Activated CD4-positive, alpha-beta T cell treated with anti-CD3 and anti-CD28 coated beads, Interleukin-2, amount 50 U/mL, for 48 hours (primary cell): ENCODE data around the gene L3MBTL1.
"Not testable (repeated sequence)": the region's sequence is repeated elsewhere in the genome, so short reads cannot be mapped to it uniquely, and the experiment has no call there.

Experiments used
- DNase-seq, 2 experiments: peaks; one replicate each; pipeline ENCODE4 v3.0.0-alpha.2; 2020

Gene L3MBTL1

DNA sequence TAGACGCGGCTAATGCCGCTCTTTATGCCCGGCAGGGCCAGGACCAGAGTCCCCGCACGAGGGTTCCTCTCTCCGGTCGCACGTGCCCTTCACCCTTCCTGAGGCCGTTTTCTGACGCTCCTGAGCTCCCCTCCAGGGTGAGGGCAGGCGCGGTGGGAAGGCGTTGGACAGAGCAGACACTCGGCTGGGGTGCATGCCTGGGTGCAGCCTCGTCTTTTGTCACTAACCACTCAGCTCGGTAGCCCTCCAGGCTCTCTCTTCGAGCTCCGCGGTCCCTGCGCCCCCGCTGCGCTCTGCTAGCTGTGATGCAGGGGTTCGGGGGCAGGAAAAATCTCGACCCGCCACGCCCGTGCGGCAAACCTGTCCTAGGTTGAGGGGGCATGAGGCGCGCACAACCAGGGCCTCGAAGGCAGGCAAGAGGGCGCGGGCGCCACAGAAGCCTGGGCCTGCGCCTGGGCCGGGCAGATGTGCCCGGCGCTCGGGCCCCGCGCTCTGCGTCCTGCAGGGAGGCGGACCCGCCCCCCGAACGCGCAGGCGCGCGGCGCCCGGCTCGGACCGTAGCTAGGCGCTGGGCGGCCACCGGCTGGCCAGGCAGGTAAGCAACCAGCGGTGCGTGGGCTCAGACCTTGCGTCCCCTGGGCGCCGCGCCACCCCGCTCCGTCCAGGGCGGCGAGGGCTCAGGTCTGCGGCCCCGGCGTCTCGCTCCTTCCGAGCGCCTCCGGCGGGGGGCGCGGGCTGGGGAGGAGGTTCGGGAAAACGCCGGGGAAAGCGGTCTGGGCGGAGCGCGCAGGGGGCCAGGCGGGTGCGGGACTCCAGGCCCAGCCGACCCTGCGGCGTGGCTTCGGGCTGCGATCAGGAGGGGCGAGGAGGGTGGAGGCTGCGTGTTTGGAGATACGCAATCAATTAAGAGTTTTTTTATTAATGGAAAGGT lies at the start of gene L3MBTL1:
L3MBTL1 (plus strand) TSS at position 548 of the 931 bp plus-strand sequence. CDS start 5,807 bp downstream, outside the sequence.
- DNase-seq = peak; percentile 22 to 34

DNA sequence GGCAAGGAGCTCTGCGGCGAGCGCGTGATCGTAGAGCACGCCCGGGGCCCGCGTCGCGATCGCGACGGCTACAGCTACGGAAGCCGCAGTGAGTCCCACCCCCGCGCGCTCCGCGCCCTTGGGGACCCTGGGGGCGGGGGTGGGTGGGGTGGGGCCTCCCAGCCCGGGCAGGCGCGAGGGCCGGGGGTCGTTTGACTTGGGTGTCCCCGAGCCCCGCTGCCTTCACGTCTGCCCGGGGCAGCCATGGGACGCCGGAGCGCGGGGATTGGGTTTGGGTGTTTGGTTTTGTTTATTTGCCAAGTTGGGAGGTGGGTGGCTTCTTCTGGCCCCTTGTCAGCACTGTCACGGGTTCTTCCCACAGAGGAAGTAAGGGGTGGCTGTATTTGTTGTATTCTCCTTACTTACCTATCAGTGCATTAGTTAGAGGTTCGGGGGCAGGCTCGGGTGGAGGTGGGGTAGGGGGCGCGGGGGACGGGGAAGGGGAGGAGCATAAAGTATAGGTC lies 49.0 kb upstream of the L3MBTL1 start:
- DNase-seq = no peak

DNA sequence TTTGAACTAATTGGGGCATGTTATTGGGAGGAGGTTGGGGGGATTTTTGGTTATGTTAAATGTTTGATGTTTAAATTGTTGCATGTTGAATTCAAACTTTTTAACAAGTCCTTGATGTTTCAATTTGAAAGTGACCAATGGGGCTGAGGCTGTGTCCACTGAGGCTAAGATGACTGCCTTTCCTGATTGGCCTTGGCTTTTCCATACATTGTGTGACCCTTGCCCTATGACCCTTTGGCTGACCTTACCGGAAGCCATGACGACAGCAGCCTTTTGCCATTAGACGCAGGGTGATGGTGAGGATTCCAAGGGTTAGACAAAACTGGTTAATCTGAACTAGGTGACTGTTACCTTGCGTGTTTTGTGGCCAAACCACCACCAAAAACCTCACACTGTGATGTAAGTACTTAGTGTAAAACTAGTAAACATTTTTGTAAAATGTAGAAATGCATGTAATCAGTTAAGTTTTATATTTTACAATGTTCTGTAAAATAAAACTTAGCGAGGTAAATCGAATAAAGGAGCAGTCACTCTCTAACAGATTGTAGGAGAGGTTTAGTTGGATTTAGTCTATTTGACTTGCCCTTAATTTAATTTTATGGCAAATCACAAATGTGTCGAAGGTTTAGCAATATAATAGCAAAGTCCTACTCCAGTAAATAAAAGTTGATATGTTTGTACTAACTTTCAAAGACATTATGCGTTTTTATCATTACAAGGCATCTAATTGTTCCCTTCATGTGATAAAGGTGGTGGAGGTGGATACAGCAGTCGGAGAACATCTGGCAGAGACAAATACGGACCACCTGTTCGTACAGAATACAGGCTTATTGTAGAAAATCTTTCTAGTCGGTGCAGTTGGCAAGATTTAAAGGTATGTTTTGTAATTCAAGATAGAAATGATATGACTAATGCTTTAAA lies 48.2 kb upstream of the L3MBTL1 start:
- peak; percentile 28 to 42 for DNase-seq

DNA sequence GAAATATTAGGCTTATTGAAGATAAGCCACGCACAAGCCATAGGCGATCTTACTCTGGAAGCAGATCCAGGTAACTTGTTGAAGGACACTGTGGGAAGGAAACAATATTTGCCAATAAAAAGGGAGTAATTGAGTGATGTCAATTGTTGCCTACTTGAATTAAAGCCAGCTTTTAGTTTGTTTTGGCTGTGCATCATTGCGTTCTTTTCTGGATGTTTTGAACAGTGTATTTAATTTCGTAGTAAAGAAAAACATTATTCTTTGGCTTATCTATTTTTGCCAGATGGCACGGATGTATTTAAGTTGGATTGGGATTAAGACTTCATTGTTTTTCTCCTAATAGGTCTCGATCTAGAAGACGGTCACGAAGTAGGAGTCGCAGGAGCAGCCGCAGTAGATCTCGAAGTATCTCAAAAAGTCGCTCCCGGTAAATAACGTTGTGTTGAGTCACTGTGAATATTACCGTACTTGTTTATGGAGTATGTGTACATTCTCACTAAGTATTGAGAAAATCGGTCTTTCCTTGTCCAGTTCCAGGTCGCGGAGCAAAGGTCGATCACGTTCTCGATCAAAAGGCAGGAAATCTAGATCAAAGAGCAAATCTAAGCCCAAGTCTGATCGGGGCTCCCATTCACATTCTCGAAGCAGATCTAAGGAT lies 47.2 kb upstream of the L3MBTL1 start:
- DNase-seq = no peak

DNA sequence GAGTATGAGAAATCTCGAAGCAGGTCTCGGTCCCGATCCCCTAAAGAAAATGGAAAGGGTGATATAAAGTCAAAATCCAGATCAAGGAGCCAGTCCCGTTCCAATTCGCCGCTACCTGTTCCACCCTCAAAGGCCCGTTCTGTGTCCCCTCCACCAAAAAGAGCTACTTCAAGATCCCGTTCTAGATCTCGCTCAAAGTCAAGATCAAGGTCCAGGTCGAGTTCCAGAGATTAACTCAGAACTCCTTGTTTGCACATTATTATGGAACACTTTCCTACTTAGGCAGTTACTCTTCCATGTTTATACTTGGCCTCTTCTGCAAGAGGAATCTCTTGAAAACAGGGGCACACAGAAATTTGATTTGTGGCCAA lies 46.7 kb upstream of the L3MBTL1 start:
- DNase-seq = no peak

DNA sequence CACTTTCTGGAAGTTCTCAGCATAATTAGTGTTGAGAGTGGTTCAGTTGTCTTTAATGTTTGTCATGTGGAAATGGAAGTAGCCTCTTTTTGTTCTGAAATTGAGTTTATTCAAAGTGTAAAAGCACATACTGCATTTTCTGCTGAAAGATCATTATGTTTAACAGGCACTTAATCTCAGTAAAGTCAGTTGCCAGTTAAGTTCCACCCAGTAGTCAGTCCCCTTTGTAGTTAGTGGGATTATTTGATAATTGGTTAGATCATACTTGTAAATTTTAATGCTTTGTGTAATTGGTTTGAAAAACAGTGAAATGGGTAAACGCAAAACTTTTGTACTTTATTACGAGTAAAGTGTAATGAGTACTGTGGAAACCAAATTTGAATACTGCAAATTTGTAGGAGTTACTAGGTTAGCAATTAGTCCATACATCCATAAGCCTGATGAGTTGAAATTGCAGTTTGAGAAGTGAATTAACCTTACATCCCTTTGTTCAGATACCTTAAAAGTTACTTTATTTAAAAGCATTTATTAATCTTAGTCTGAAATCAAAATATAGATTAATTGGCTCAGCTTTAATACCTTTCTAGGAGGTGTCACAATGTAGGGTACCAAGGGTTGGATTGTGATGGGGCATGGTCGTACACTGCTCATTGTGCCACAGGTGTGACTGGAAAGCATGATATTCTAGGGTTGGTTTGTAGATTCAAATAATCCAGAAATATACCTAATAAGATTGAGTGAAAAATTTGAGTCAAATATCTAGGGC lies 45.4 kb upstream of the L3MBTL1 start:
- DNase-seq = no peak

DNA sequence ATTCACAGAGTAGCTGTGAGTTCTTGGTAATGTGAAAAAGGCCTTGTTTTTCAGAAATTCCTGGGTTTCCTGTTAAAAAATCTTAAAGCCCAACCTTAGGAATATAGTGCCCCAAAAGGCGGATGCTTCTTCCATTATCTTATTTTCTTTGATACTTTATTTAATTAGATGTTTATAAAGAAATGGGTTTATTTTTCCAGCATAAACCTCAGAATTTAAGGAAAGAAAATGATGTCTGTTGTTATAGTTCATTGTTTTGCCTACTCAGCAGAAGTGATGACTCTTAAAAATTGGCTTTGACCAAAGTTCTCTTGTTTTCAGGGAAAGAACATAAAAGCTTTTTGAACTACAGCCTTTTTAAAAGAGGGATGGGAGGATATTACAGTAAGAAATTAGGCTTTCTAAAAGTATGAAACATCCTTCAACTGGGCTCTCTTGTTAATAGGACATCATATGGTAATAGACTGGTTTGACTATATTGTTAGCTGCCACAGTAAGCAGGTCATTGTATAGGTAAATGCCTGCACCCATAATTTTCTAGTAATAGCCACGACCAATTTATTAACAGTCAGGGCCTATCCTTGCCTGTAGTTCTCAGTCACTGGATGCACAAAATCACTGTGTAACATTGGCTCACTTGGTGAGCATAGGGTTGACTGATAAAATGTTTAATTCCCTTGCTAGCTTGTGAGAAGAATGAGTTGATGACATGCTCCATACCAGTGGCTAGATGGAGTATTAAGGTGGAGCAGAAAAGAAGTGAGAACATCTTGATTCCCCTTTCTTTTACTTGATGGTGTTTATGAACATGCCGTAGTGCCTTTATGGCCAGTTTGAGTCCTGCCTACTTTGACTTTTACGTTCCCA lies 44.6 kb upstream of the L3MBTL1 start:
- DNase-seq = no peak

DNA sequence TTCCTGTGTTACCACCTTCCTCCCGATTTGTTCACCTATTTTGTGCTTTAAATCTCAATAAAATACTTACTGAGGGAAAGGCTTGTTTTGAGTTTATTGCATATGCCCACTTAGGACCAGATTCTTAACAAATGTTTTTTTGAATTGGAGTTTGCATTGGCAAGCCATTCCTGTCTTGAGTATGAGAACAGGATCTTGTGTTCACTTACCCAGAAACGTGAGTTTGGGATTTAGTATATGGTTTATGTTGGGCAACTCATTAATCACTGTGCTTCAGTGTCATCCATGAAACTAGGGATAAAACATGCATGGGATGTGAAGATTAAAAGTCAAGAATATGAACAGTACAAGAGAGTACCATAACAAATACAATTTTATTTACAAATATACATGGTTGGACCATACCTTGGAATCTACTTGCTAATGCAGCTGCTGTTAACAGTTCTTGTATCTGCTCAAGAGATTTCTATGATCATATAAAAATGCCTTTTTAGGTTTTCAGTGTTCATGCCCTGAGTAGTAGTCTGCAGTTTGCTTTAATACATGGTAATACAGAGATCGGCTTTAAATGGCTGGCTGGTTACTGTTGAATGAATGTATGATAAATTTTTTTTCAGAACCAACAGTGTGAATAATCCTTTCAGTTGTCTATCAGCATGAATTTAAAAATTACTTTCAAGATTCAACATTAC lies 43.8 kb upstream of the L3MBTL1 start:
- DNase-seq = no peak

DNA sequence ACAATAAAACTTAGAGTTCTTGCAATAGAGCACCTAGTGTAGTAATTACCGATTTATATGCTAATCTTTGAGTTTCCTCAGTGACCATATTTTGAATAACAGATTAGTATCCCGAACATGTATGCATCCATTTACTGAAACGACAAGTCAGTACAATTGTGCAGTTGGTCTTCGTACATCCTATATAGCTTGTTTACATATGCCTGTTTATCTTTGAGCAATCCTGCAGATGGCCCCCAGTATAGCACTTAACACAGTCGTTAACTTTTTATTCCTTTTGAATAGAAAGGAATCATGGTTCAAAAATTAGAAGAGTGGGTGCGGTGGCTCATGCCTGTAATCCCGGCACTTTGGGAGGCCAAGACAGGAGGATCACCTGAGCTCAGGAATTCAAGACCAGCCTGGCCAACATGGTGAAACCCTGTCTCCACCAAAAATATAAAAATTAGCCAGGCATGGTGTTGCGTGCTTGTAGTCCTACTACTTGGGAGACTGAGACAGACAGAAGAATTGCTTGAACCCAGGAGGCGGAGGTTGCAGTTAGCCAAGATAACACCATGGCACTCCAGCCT lies 43.2 kb upstream of the L3MBTL1 start:
- DNase-seq = no peak

DNA sequence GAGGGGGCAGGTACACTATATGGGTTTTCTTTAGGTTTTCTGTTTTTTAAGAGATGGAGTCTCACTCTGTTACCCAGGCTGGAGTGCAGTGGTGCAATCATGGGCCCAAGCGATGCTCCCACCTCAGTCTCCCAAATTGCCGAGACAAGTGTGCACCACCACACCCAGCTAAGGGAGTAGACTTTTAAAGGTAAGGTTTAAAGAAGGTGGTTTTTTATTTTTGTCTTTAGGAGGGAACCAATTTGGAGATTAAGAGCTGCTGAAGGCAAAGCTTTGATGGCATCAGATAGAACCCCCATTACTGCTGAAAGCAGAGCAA lies 41.9 kb upstream of the L3MBTL1 start:
- no peak for DNase-seq

DNA sequence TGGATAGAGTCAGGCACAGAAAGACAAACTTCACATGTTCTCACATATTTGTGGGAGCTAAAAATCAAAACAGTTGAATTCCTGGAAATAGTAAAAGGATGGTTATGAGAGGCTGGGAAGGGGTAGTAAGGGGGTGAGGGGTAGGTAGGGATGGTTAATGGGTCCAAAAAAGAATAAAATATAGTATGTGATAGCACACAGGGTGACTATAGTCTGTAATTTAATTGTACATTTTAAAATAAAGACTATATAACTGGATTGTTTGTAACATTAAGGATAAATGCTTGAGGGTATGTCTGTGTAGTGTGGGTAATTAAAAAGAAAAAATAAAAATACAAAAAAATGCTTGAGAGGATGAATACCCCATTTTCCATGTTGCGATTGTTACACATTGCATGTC lies 39.9 kb upstream of the L3MBTL1 start:
- no peak for DNase-seq

DNA sequence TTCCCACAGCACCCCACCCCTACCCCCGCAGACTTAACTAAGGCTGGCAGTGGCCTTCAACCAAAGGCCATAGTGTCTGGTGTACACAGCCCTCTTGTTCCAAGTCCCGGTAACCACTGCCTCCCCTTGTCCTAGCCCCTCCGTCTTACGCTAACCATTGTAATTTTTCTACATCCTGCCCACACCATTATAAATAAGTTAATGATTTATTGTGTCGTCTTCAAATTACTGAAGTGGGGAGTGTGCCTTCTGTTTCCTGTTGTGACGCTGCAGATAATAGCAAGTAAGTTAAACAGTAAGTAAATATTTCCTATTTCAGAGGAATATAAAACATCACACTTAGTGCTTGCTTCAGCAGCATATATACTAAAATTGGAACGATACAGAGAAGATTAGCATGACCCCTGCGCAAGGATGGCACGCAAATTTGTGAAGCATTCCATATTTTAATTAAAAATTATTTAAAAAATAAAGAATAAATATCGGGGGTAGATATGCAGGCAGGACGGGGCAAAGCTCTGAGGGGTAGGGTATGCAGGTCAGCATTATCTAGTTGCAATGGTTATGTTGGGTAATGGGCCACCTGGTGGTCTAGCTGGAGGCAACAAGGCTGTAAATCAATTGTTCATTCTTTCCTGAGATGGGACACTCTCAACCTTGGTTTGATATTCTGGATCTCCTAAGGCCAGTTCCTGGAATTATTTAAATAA lies 34.7 kb upstream of the L3MBTL1 start:
- DNase-seq = no peak

DNA sequence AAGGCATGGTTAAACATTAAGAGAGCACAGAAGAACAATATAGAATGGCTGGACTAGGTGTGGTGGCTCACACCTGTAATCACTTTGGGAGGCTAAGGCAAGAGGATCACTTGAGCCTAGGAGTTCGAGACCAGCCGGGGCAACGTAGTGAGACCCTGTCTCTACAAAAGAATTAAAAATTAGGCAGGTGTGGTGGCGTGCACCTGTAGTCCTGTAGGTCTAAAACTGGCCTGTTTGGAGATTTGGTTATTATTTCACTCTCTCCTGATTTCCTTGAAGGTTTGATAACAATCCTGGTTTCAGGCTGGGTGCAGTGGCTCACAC lies 34.2 kb upstream of the L3MBTL1 start:
- no peak for DNase-seq

DNA sequence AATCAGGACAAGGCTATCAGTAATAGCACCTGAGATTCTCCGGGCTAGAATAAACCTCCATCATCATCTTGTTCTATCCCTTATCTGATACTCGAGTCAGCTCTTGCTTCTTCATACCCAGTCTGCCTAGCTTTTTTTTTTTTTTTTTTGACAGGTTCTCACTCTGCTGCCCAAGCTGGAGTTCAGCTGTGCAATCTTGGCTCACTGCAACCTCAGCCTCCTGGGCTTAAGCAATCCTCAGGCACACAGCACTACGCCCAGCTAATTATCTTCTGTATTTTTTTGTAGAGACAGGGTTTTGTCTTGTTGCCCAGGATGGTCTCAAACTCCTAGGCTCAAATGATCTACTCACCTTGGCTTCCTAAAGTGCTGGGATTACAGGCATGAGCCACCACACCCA lies 30.3 kb upstream of the L3MBTL1 start:
- no peak for DNase-seq

DNA sequence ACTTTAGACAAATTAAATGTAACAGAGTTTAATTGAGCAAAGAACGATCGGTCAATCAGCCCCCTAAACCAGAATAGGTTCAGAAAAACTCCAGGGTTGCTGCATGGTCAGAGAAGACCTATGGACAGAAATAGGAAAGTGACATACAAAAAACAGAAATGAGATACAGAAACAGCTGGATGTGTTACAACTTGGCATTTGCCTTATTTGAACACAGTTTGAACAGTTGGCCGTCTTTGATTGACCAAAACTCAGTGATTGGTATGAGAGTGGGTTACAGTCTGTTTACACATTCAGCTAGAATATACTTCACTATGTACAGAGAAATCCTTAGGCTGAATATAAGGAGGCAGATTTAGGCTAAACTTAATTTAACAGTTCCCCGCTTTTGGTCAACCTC lies 29.9 kb upstream of the L3MBTL1 start:
- DNase-seq = no peak

DNA sequence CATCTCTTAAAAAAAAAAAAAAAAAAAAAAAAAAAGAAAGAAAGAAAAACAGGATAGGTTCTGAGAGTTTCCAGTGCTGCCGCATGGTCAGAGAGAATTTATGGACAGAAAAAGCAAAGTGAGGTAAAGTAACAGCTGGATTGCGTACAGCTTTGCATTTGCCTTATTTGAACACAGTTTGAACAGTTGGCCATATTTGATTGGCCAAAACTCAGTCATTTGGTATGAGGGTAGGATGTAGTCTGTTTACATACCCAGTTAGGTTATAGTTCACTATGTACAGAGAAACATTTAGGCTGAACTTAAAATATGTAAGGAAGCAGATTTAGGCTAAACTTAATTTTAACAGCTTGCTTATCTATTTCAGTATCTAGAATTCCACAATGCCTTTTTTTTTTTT lies 17.5 kb upstream of the L3MBTL1 start:
- no peak for DNase-seq

DNA sequence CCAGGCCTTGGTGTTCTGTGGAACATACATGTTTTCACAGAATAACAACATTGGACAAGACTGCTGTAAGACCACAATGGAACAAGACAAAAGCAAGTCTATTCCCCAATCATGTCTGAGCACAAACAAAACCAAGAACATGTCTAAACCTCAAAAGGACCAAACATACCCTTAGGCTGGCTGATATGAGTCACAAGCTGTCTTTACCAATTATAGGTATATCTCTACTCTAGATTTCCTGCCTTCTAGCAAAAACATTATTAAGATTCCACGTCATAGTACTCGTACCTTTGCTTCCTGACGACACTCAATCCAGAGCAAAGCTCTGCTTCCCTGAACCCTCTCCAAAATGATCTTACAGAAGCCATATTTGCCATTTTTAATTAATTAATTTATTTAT lies 15.4 kb upstream of the L3MBTL1 start:
- DNase-seq = no peak

DNA sequence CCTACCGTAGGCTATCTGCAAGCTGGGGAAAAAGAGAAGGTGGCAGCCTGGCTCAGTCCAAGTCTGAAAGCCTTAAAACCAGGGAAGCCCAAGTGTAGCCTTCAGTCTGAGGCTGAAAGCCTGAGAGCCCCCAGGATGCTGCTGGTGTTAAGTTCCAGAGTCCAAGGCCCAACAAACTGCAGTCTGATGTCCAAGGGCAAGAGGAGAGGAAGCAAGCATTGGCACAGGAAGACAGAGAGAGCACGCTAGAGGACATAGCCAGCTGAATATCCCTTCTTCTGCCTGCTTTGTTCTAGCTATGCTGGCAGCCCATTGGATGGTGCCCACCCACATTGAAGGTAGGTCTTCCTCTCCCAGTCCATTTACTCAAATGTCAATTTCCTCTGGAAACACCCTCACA lies 12.1 kb upstream of the L3MBTL1 start:
- no peak for DNase-seq

DNA sequence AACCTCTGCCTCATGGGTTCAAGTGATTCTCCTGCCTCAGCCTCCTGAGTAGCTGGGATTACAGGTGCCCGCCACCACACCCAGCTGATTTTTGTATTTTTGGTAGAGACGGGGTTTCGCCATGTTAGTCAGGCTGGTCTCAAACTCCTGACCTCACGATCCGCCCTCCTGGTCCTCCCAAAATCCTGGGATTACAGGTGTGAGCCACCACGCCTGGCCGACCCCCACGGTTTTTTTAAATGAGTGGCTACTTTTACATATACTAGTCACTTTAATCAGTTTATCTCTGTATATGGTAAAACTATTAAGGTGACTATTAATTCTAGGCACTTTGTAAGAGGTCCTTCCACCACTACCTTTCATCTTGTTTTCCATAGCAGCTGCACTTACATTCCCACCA lies 5.5 kb upstream of the L3MBTL1 start:
- DNase-seq = not testable (repeated sequence)

DNA sequence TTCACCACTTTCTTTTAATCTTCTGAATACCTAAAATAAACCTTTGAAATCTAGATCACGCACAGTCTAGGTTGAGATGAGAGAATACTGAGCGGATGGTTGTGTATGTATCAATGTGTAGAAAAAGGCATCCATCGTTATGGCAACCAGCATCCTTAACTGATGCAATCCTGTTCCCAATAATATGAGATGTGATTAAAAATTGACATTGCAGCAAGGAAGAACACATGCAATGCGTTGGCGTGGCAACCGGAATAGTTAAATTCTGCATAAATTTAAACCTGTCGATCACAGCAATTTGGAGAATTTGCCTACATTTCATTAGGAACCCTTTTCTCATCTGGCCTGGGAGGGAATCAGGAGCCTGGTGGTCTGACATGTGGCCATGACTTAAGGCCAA lies 1.3 kb upstream of the L3MBTL1 start:
- no peak for DNase-seq
